ENCODE data around the gene SUN1. TPM values are rescaled to one million over a fixed set of nuclear protein-coding genes. Genes with fewer than 3 reads are reported as not detected.

SUN1 gene
- total RNA-seq, 4 donors from 2014 or later: 243 to 263 (median 244) TPM

DNA sequence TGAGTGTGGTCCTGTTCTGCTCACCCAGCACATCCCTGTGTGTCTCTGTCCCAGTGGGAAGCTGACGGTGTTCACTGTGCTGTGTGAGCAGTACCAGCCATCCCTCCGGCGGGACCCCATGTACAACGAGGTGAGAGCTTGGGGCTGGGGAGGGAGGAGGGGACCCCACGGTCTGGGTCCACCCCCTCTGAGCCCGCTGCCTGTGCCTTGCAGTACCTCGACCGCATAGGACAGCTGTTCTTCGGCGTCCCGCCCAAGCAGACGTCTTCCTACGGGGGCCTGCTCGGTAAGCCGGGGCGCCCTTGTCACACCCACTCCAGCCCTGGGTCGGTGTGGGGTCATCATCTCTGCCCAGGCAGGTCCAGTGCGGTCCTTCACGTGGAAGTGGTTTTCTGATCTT lies 61.4 kb downstream of the SUN1 start:
- Histone ChIP-seq H3K4me3 (no peak overlapping the region), H3K27me3 (no peaks in the 10 kb centered on the region), H3K36me3 (peaks cover 14 to 92% (median 34%) of the 10 kb centered on the region in 3 donors), H3K27ac (no peak overlapping the region), H3K9me3 (no peaks in the 10 kb centered on the region), H3K4me1 (peaks cover 0 to 11% (median 2%) of the 10 kb centered on the region in 4 donors)
- DNase-seq (ENCODE audit: low spot score in 2 of 2): no peak
- 90 to 92% methylated on average over 17 to 19 of the region's 19 CpGs for WGBS, 2 donors
- TF ChIP-seq, protein P1, sequence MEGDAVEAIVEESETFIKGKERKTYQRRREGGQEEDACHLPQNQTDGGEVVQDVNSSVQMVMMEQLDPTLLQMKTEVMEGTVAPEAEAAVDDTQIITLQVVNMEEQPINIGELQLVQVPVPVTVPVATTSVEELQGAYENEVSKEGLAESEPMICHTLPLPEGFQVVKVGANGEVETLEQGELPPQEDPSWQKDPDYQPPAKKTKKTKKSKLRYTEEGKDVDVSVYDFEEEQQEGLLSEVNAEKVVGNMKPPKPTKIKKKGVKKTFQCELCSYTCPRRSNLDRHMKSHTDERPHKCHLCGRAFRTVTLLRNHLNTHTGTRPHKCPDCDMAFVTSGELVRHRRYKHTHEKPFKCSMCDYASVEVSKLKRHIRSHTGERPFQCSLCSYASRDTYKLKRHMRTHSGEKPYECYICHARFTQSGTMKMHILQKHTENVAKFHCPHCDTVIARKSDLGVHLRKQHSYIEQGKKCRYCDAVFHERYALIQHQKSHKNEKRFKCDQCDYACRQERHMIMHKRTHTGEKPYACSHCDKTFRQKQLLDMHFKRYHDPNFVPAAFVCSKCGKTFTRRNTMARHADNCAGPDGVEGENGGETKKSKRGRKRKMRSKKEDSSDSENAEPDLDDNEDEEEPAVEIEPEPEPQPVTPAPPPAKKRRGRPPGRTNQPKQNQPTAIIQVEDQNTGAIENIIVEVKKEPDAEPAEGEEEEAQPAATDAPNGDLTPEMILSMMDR (IDR thresholded peaks at IDR 0.05): no peak
- TF ChIP-seq POLR2A (IDR thresholded peaks at IDR 0.05): no peak
- TF ChIP-seq EP300 (IDR thresholded peaks at IDR 0.05): no peak

DNA sequence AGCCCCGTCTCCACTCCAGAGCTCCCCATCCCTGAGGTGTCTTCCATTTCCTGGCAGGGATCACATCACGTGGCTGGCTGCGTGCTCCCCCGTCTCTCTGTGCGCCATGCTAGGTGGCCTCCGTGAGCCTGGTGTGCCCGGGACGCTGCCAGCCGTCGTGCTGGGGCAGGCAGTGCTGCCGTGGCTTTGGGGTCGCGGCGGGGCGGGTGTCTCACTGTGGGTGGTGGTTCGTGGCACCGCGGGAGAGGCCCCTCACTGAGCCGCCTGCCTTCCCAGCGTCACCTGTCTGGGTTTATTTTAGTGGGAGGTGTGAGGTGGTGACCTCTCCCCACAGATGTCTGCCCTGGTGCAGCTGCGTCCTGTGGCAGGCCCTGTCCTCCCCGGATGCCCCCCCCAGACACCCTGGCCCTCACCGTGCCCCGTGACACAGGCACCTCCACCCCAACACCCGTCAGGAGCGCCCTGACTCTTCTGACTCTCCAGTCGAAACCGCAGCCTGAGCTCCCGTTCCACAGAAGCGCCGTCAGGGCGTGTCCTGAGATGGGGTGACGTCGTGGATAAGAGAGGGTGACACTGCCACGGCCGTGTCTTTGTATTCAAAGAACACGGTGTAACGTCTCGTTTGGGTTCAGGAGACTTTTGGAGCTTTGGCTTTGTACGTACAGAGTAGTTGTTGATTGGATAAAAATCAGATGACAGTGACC lies 62.0 kb downstream of the SUN1 start:
- Histone ChIP-seq H3K4me1 (peaks cover 0 to 16% (median 2%) of the 10 kb centered on the region in 4 donors), H3K9me3 (no peaks in the 10 kb centered on the region), H3K4me3 (no peak overlapping the region), H3K27me3 (no peaks in the 10 kb centered on the region), H3K36me3 (peaks cover 12 to 92% (median 30%) of the 10 kb centered on the region in 3 donors), H3K27ac (no peak overlapping the region)
- TF ChIP-seq EP300 (IDR thresholded peaks at IDR 0.05): no peak
- no peak for TF ChIP-seq POLR2A (IDR thresholded peaks at IDR 0.05)
- TF ChIP-seq, protein P1 (IDR thresholded peaks at IDR 0.05): no peak
- WGBS, 2 donors: 94% methylated on average over 29 to 40 of the region's 40 CpGs
- DNase-seq (ENCODE audit: low spot score in 2 of 2): no peak

DNA sequence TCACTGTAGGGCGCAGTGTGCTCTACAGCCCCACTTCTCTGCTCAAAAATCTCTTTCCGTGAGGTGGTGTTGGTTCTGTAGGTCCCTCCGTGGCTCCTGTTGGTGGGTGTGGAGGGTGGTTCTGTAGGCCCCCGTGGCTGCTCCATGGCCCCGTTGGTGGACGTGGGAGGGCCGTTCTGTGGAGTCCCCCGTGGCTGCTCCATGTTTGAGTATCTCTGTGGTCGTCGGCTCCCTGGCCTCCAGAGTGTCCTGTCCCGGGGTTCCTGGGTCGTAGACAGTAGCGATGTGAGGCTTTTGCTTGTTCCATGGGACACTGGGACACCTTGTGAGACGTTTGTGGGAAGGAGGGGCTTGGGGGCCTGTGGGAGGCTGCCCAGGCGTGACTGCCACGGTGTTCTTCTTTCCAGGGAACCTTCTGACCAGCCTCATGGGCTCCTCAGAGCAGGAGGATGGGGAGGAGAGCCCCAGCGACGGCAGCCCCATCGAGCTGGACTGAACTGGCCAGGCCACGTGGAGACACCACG lies 62.7 kb downstream of the SUN1 start:
- Histone ChIP-seq H3K4me1 (peaks cover 0 to 23% (median 2%) of the 10 kb centered on the region in 4 donors), H3K36me3 (peaks cover 12 to 98% (median 30%) of the 10 kb centered on the region in 3 donors), H3K27me3 (no peaks in the 10 kb centered on the region), H3K9me3 (no peaks in the 10 kb centered on the region), H3K27ac (no peak overlapping the region), H3K4me3 (no peak overlapping the region)
- WGBS, 2 donors: 87 to 90% methylated on average over 15 to 21 of the region's 21 CpGs
- TF ChIP-seq POLR2A (IDR thresholded peaks at IDR 0.05): no peak
- TF ChIP-seq, protein P1 (IDR thresholded peaks at IDR 0.05): no peak
- TF ChIP-seq EP300 (IDR thresholded peaks at IDR 0.05): no peak
- DNase-seq (ENCODE audit: low spot score in 2 of 2): no peak

DNA sequence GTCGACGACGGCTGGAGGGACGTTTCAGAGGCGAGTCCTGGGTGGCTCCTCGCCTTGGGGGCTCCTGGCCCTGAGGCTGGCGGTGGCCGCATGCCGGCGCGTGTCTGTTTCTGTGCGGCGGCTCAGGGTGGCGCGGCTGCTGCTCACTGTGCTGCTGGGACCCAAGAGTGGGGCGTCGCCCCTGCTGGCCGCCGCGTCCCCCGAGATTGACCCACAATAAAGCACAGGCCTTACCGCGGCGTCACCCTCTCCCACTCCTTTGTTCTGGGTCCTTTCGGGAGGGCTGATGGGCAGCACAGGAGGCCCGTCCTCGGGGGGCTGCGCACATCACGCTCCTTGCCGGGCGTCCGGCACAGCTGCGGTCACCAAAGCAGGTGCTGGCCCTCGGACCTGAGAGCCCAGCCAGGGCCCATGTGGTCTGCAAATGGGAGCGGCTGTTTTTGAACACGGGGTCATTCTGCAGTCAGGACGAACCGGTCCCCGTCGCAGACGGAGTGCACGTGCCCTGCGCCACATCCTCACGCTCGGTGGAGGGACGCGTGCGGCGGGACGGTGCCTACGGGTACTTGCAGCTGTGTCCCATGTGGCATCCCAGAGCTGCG lies 63.3 kb downstream of the SUN1 start:
- WGBS, 2 donors: 92% methylated on average over 31 to 52 of the region's 52 CpGs
- DNase-seq (ENCODE audit: low spot score in 2 of 2): no peak
- H3K36me3 ChIP-seq: peaks cover 12 to 95% (median 30%) of the 10 kb centered on the region in 3 donors

More for the DNA sequence above, 63.3 kb downstream of the SUN1 start:
- TF ChIP-seq POLR2A (IDR thresholded peaks at IDR 0.05) (no peak), EP300 (IDR thresholded peaks at IDR 0.05) (no peak)
- TF ChIP-seq, protein P1 (IDR thresholded peaks at IDR 0.05): no peak
- Histone ChIP-seq H3K27ac (no peak overlapping the region), H3K4me1 (peaks cover 0 to 28% (median 3%) of the 10 kb centered on the region in 4 donors), H3K9me3 (no peaks in the 10 kb centered on the region), H3K27me3 (no peaks in the 10 kb centered on the region), H3K4me3 (no peak overlapping the region)
